Measurements from ENCODE around the gene LAPTM5.
A peak's percentile ranks its signal among the peaks of the same experiment; 100 is the strongest.
"Not testable (repeated sequence)": the region's sequence is repeated elsewhere in the genome, so short reads cannot be mapped to it uniquely, and the experiment has no call there.

Gene LAPTM5

GRCh38 chr1:30692201-30692947 lies 65.2 kb downstream of the LAPTM5 start:
- DNase-seq: no peak

- no peak for DNase-seq
These were observed 66.1 kb downstream of the LAPTM5 start for GRCh38 chr1:30691480-30691879.

- DNase-seq: no peak
These were observed 67.5 kb downstream of the LAPTM5 start for GRCh38 chr1:30689901-30690645.

GRCh38 chr1:30688920-30689794 lies 68.4 kb downstream of the LAPTM5 start:
- DNase-seq: no peak

GRCh38 chr1:30688516-30688915 lies 69.1 kb downstream of the LAPTM5 start:
- not testable (repeated sequence) for DNase-seq

- no peak for DNase-seq
These were observed 69.7 kb downstream of the LAPTM5 start for GRCh38 chr1:30687886-30688285.

- DNase-seq: no peak
These were observed 71.2 kb downstream of the LAPTM5 start for GRCh38 chr1:30686236-30686935.

- DNase-seq: no peak
These were observed 71.8 kb downstream of the LAPTM5 start for GRCh38 chr1:30685796-30686165.

- DNase-seq: peak; percentile 12
These were observed 72.4 kb downstream of the LAPTM5 start for GRCh38 chr1:30684881-30685795.

- DNase-seq: no peak
These were observed 73.3 kb downstream of the LAPTM5 start for GRCh38 chr1:30684259-30684658.

GRCh38 chr1:30683699-30684098 lies 73.9 kb downstream of the LAPTM5 start:
- no peak for DNase-seq

Measured in activated CD4-positive, alpha-beta T cell treated with anti-CD3 and anti-CD28 coated beads, Interleukin-2, amount 50 U/mL, for 1 hour (primary cell).